Endothelial cell of umbilical vein (primary cell): ENCODE measurements around the gene PFN4. TPM values are rescaled to one million over a fixed set of nuclear protein-coding genes. Genes with fewer than 3 reads are reported as not detected.

ENCODE experiments used
- Bru-seq: library from RNA; stranded (reverse); fragments of 400-500 nt; gene quantifications from one replicate; lab custom pipeline; 2021; lab: Mats Ljungman, UMichigan
- BruChase-seq, 2 experiments: library from RNA; stranded (reverse); fragments of 400-500 nt; gene quantifications; one replicate each; lab custom pipeline; 2021; lab: Mats Ljungman, UMichigan
- BruUV-seq: library from RNA; stranded (reverse); fragments of 400-500 nt; replicated peaks from 2 replicates; lab custom pipeline; 2021; lab: Mats Ljungman, UMichigan
- CTCF ChIA-PET: fragments of 300-600, 350-600 bp; sonication (Branson Sonifier 250); formaldehyde crosslinking; loops from one replicate; lab custom pipeline; 2021; ENCODE audit warnings: antibody characterized with exemption, inconsistent platforms; lab: Charles Lee
- POLR2A ChIA-PET: fragments of 300-600, 350-600 bp; sonication (Branson Sonifier 250); formaldehyde crosslinking; loops from one replicate; lab custom pipeline; 2021; ENCODE audit warnings: antibody characterized with exemption, inconsistent platforms; lab: Charles Lee
- DNase-seq: peaks from one replicate; pipeline ENCODE4 v3.0.0-alpha.2; 2011; ENCODE audit warnings: low read depth, low spot score
- FAIRE-seq: peaks from 2 replicates; lab custom pipeline; 2011; peaks lifted over from hg19 to GRCh38; lab: Jason Lieb, UNC
- H2AFZ ChIP-seq: 2 replicates; pipeline ENCODE4 v1.6.0; 2012; ENCODE audit warnings: low read depth, low read length, control low read depth, inconsistent platforms
- H3K27ac ChIP-seq: 2 replicates; pipeline ENCODE4 v1.5.1; 2011; ENCODE audit warnings: low read depth, mild to moderate bottlenecking, control low read depth, low read length, moderate library complexity; ENCODE audit not compliant: insufficient read depth
- H3K27me3 ChIP-seq, 2 experiments: 2 replicates each; pipeline versions ENCODE4 v1.6.0 to v1.6.1; 2011; ENCODE audit warnings: low read length in 2 of 2, mixed read lengths in 1 of 2; ENCODE audit not compliant: control insufficient read depth in 2 of 2, insufficient read depth in 2 of 2
- H3K36me3 ChIP-seq, 2 experiments: 2 replicates in 1 of 2; 3 replicates in 1 of 2; pipeline ENCODE4 v1.5.1; 2011; ENCODE audit warnings: low read length in 2 of 2, mild to moderate bottlenecking in 1 of 2, moderate library complexity in 1 of 2; ENCODE audit not compliant: control insufficient read depth in 2 of 2, insufficient read depth in 2 of 2; ENCODE audit errors: extremely low read depth in 1 of 2
- H3K4me1 ChIP-seq: 3 replicates; pipeline ENCODE4 v1.5.1; 2011; ENCODE audit warnings: mild to moderate bottlenecking, low read length; ENCODE audit not compliant: control insufficient read depth, insufficient read depth; ENCODE audit errors: extremely low read depth
- H3K4me2 ChIP-seq: 2 replicates; pipeline ENCODE4 v1.6.1; 2011; ENCODE audit warnings: low read length, control low read depth, mixed read lengths; ENCODE audit not compliant: insufficient read depth
- H3K4me3 ChIP-seq, 3 experiments: fragments of 200-600 bp in 1 of 3; sonication (generic), shearing (Covaris generic) in 1 of 3; replicated peaks in 1 of 3; 2 replicates each; pipeline ENCODE4 v1.5.1; 2011 to 2016; ENCODE audit warnings: control low read depth in 3 of 3, low read length in 3 of 3, mild to moderate bottlenecking in 2 of 3, inconsistent platforms in 1 of 3, low read depth in 1 of 3, moderate library complexity in 1 of 3; ENCODE audit not compliant: insufficient read depth in 1 of 3
- H3K79me2 ChIP-seq: 2 replicates; pipeline ENCODE4 v1.6.0; 2012; ENCODE audit warnings: low read length, inconsistent platforms; ENCODE audit not compliant: control insufficient read depth, insufficient read depth
- H3K9ac ChIP-seq: replicated peaks from 2 replicates; pipeline ENCODE3; 2011; ENCODE audit warnings: low read length, control low read depth; ENCODE audit not compliant: insufficient read depth; ENCODE audit errors: extremely low read depth
- H3K9me1 ChIP-seq: replicated peaks from 3 replicates; pipeline ENCODE4 v1.6.0; 2011; ENCODE audit warnings: mild to moderate bottlenecking, low read length; ENCODE audit not compliant: control insufficient read depth, insufficient read depth; ENCODE audit errors: extremely low read depth
- H3K9me3 ChIP-seq: replicated peaks from 2 replicates; pipeline ENCODE4 v1.5.1; 2012; ENCODE audit warnings: low read length, inconsistent platforms; ENCODE audit not compliant: control insufficient read depth, insufficient read depth
- H4K20me1 ChIP-seq: replicated peaks from 2 replicates; pipeline ENCODE3; 2011; ENCODE audit warnings: mild to moderate bottlenecking, low read length; ENCODE audit not compliant: control insufficient read depth, insufficient read depth; ENCODE audit errors: extremely low read depth
- EZH2 ChIP-seq: IDR thresholded peaks from 2 replicates; pipeline ENCODE4 v1.6.1; 2012; ENCODE audit warnings: borderline replicate concordance, low read depth, mild to moderate bottlenecking, moderate library complexity, low read length, inconsistent platforms; ENCODE audit not compliant: severe bottlenecking
- FOS ChIP-seq: IDR thresholded peaks from 2 replicates; pipeline ENCODE4 v1.6.1; 2011; ENCODE audit warnings: mild to moderate bottlenecking, low read length, moderate library complexity, borderline replicate concordance; ENCODE audit not compliant: insufficient read depth
- GATA2 ChIP-seq: IDR thresholded peaks from 2 replicates; pipeline ENCODE4 v1.7.0; 2011; ENCODE audit warnings: low read depth, mild to moderate bottlenecking, moderate library complexity, mixed read lengths, low read length; ENCODE audit not compliant: insufficient read length, insufficient read depth
- JUN ChIP-seq: IDR thresholded peaks from 2 replicates; pipeline ENCODE4 v1.6.1; 2011; ENCODE audit warnings: borderline replicate concordance, low read depth; ENCODE audit not compliant: insufficient read length, insufficient read depth
- MYC ChIP-seq: IDR thresholded peaks from one replicate; pipeline ENCODE4 v1.6.1; 2011; ENCODE audit warnings: mild to moderate bottlenecking, low read depth, low read length
- POLR2A ChIP-seq: IDR thresholded peaks from 2 replicates; pipeline ENCODE4 v1.6.1; 2012; ENCODE audit warnings: low read depth, mild to moderate bottlenecking, control low read depth, low read length
- POLR2AphosphoS5 ChIP-seq: IDR thresholded peaks from 2 replicates; pipeline ENCODE4 v1.6.1; 2012; ENCODE audit warnings: low read depth, mild to moderate bottlenecking, control low read depth, low read length, moderate library complexity; ENCODE audit not compliant: insufficient read depth
- dilution Hi-C: fragments of 300-500 bp; cut with MboI; formaldehyde crosslinking; loops from one replicate; pipeline ENCODE4 v1.15.0; 2019; ENCODE audit warnings: low sequenced_read_pairs; ENCODE audit not compliant: extremely low pct_ligation_motif_present
- intact Hi-C: fragments of 100-400 bp; cut with micrococcal nuclease; formaldehyde crosslinking; loops from one replicate; pipeline ENCODE4 v1.10.0; 2022
- long read RNA-seq: library from polyadenylated mRNA; stranded (forward); transcript quantifications from one replicate; pipeline ENCODE4 v2.0.0, GENCODE V29; 2021
- polyA minus RNA-seq, 3 experiments: library from RNA; depleted of rRNA, polyadenylated mRNA; stranded (reverse); fragments of >200 nt; gene quantifications; 1 replicate in 1 of 3; 2 replicates in 2 of 3; pipeline ENCODE4 v1.2.3, GENCODE V29; 2011
- polyA plus RNA-seq, 4 experiments: library from polyadenylated mRNA; depleted of rRNA in 3 of 4; stranded (reverse) in 3 of 4; unstranded in 1 of 4; fragments of >200 nt; gene quantifications; 2 replicates each; pipeline versions ENCODE4 v1.2.1 to v1.2.3, GENCODE V29; 2011 to 2012; ENCODE audit warnings: missing spikeins in 1 of 4
- total RNA-seq: library from RNA; stranded (reverse); gene quantifications from 2 replicates; pipeline ENCODE4 v1.2.3, GENCODE V29; 2021
- TF ChIP-seq, protein P1 (sequence below): IDR thresholded peaks from 2 replicates; pipeline ENCODE4 v1.6.1; 2011; ENCODE audit not compliant: insufficient read depth, insufficient read length
- TF ChIP-seq, protein P2 (sequence below), 2 donors: IDR thresholded peaks; 1 replicate in 1 of 2; 2 replicates in 1 of 2; pipeline ENCODE4 v1.5.1; 2011; ENCODE audit warnings: low read length in 2 of 2, mild to moderate bottlenecking in 2 of 2, moderate library complexity in 2 of 2, control low read depth in 1 of 2, inconsistent platforms in 1 of 2, low read depth in 1 of 2; ENCODE audit not compliant: insufficient read depth in 1 of 2; ENCODE audit errors: extremely low read depth in 1 of 2

PFN4 gene, protein sequence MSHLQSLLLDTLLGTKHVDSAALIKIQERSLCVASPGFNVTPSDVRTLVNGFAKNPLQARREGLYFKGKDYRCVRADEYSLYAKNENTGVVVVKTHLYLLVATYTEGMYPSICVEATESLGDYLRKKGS
- total RNA-seq (0.93 TPM in 1 of 2 replicates, not detected in the other), polyA plus RNA-seq (0.23 and 0.27 TPM in 2 replicates), polyA minus RNA-seq (not detected in 2 replicates), Bru-seq, nascent RNA (percentile 41 among the genes with signal in this experiment), BruChase-seq, experiment 1, labeled RNA remaining after a 6-hour chase (percentile 21 among the genes with signal in this experiment), BruChase-seq, experiment 2, labeled RNA remaining after a 2-hour chase (percentile 23 among the genes with signal in this experiment)
- 0.24 and 0.31 TPM in 2 replicates for polyA plus RNA-seq (2011; cell fraction: cytosol; rRNA removed)
- 0.20 and 0.22 TPM in 2 replicates for polyA plus RNA-seq (2011; cell fraction: nucleus; rRNA removed)
- 1.1 TPM in 1 of 2 replicates, not detected in the other for polyA plus RNA-seq (2012)
- 1.6 TPM for polyA minus RNA-seq (2011; cell fraction: cytosol; rRNA and poly(A)+ RNA removed)
- polyA minus RNA-seq (2011; cell fraction: nucleus; rRNA and poly(A)+ RNA removed): not detected in 2 replicates
- long read RNA-seq, partial matches to known transcripts: 1 of 3 reads
- long read RNA-seq, other reads (novel, unspliced or antisense): 2 of 3 reads

DNA sequence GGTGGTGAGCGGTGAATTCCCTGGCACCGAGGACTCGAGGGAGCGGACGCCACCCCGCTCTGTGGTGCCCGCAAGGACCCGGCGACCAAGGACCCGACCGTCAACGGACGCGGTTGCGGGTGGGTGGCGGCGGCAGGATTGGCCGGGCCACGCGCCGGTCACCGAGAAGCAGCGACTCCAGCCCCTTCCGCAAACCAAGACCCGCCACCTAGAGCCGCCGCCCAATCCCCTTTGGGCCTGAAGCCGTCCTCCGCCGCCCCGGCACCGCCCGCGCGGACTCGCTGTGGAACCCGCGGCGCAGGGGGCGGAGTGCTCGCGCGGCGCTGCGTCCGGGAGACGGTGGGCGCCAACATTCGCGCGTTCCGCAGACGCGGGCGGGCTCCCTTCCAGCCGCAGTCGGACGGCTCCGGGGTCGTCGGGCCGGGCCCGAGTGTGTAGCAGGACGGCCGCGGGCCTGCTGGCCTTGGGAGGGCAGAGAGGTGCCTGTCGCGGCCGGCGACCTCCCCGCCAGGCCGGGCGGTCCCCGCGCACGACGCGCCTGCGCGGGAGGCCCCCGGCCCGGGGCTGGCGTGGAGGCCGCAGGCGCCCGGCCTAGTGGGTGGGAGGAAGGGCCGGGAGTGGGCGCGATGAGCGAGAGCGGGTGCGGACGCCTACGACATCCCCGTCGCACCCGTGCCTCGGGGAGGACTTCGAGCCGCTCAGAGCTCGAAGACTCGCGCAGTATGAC is at the start of gene PFN4, which contains the start of gene FAM228B:
PFN4 (minus strand) TSS at position 140 of the 727 bp plus-strand sequence. CDS start 799 bp downstream, outside the sequence.
FAM228B (plus strand) TSS at position 275 of the 727 bp plus-strand sequence. CDS start 893 bp downstream, outside the sequence.
- peak; percentile 84 for FAIRE-seq
- CTCF ChIA-PET: interaction anchor here (1.0 to 5.0 kb wide), 6 partner anchors 11 to 196 kb away, joined by 3 to 43 read pairs (median 4); partner anchors contain the start of genes ATAD2B, TP53I3 and WDCP

More for the DNA sequence above, at the start of gene PFN4, which contains the start of gene FAM228B:
- BruUV-seq: no TSS peak
- Histone ChIP-seq H3K4me1 (peaks cover 22% of the 10 kb centered on the region), H3K27me3 (no peaks in the 10 kb centered on the region), H3K79me2 (peaks cover 2% of the 10 kb centered on the region), H3K4me3 (peak within 1 kb of the TSS; percentile 51 to 94 (median 73)), H4K20me1 (no peaks in the 10 kb centered on the region), H2AFZ (peak within 1 kb of the TSS; percentile 79), H3K4me2 (peak within 1 kb of the TSS; percentile 90), H3K27ac (peak within 1 kb of the TSS; percentile 77), H3K36me3 (no peaks in the 10 kb centered on the region), H3K9me3 (no peaks in the 10 kb centered on the region), H3K9ac (peak within 1 kb of the TSS; percentile 84), H3K9me1 (no peaks in the 10 kb centered on the region)
- dilution Hi-C loops: no loop called here
- TF ChIP-seq FOS (no peak), EZH2 (no peak), POLR2AphosphoS5 (peak; percentile 86), POLR2A (peak; percentile 84), MYC (no peak), GATA2 (no peak), JUN (no peak)
- TF ChIP-seq, protein P1, sequence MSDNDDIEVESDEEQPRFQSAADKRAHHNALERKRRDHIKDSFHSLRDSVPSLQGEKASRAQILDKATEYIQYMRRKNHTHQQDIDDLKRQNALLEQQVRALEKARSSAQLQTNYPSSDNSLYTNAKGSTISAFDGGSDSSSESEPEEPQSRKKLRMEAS: no peak
- TF ChIP-seq, protein P2, sequence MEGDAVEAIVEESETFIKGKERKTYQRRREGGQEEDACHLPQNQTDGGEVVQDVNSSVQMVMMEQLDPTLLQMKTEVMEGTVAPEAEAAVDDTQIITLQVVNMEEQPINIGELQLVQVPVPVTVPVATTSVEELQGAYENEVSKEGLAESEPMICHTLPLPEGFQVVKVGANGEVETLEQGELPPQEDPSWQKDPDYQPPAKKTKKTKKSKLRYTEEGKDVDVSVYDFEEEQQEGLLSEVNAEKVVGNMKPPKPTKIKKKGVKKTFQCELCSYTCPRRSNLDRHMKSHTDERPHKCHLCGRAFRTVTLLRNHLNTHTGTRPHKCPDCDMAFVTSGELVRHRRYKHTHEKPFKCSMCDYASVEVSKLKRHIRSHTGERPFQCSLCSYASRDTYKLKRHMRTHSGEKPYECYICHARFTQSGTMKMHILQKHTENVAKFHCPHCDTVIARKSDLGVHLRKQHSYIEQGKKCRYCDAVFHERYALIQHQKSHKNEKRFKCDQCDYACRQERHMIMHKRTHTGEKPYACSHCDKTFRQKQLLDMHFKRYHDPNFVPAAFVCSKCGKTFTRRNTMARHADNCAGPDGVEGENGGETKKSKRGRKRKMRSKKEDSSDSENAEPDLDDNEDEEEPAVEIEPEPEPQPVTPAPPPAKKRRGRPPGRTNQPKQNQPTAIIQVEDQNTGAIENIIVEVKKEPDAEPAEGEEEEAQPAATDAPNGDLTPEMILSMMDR (IDR thresholded peaks at IDR 0.05; ENCODE audit: extremely low read depth in 1 of 2, insufficient read depth in 1 of 2, low read depth in 1 of 2, low read length in 2 of 2): no peak
- intact Hi-C loops: loop anchor here (1.0 kb wide), 1 partner anchor 39 kb away; the partner anchor contains the start of gene TP53I3
- POLR2A ChIA-PET: no interaction called here
- peak; percentile 85 for DNase-seq
